Measurements from ENCODE around the gene NAPG.
"Not testable (repeated sequence)": the region's sequence is repeated elsewhere in the genome, so short reads cannot be mapped to it uniquely, and the experiment has no call there.

Gene NAPG

GRCh38 chr18:10525697-10526560, at the start of gene NAPG:
NAPG (plus strand) TSS chr18:10526027; CDS start chr18:10526103, 76 bp downstream.
- DNase-seq (ENCODE audit: low read depth in 2 of 2): peak; percentile 71 to 78

DNA sequence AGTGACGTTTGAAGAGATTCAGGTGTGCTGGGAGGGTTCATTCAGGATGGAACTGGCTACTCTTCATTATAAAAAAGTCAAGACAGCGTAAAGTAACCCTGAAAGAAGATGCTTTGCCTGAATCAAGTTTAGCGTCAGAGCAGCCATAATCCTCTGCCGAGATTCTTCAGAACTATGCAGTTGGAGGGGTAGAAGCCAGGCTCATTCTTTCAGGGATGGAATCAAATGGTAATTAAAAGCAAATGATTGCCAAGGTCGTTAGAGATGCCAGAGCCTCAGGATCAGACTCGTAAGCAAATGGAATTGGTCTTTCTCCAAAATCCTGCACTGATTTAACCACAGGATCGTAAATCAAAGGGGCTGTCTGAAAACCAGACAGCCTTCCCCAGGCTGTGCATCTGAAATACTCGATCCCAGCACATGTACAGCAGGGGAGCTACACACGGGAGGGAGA, 49.5 kb upstream of the NAPG start:
- DNase-seq (ENCODE audit: low read depth in 2 of 2): no peak

GRCh38 chr18:10477121-10477862, 48.5 kb upstream of the NAPG start:
- DNase-seq (ENCODE audit: low read depth in 2 of 2): no peak

GRCh38 chr18:10477863-10478260, 48.0 kb upstream of the NAPG start:
- no peak for DNase-seq (ENCODE audit: low read depth in 2 of 2)

- DNase-seq (ENCODE audit: low read depth in 2 of 2): no peak
Measured at GRCh38 chr18:10481831-10482230, 44.0 kb upstream of the NAPG start.

DNA sequence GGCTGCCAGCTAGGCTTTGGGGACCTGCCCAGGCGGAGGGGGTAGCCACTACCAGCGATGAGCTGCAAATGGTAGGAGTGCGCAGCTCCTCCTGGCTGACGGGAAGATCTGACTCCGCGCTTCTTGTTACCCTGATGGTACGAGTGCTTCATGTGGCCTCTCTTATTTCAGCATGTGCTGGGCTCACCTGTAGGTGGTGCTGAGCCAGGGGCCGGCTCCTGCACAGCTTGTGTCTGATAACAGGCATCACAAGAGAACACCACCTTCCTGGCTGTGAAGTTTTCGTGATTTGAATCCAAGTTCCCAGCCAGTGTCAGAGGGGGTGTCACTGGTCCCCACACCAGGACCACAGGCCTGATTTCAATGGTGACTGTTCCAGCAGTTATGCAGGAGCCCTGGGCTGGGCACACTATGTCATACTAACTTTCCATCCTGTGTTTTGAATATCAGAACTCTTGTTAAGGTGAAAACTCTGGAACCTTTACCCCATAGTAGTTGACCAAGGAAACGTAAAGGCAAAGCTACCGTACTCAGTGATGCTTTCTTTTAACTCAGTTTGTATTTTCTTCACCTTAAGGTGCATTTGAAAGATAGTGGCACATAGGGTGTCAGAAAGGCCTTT, 43.4 kb upstream of the NAPG start:
- no peak for DNase-seq (ENCODE audit: low read depth in 2 of 2)

DNA sequence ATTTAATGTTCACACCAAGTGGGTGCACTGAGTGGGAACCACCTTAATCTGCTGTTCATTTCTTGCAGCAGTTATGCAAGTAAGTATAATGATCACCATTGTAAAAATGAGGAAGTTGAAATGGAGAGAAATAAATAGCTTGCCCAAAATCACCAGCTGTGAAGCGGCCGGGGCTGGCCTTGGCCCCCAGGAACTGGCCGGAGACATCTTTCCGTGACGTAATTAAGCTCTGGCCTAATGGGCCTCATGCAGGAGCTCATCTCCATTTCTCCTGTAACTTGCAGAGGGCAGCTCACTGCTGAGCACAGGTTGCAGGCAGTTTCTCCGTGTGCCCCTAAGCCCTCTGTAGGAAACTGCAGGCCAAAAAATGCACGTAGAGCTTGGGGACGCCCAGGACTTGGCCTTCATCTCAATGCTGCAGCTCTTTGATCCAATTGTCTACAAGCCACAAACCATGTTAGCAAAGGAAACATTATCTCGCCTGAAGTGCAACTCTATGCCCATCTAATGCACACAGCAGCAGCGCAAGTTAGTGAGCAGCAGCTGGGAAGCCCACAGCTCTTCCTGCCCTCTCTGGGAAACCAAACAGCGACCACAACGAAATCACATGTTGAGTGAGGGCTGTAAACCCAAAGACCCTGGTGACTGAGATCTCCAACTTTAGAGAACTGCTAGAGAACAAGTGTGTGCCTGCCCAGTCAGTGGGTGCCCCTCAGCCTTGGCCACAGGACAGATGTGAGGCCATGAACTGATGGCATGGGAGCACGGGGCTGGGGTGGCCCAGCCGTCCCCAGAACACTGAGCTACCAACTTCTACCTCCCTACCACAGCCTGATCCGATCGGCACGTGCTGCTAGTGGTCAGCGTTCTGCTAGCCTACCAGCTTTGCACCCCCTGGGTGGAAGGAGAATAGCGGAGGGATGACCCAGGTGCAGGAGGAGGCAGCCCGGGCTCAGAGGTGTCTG, 42.6 kb upstream of the NAPG start:
- DNase-seq (ENCODE audit: low read depth in 2 of 2): no peak

DNA sequence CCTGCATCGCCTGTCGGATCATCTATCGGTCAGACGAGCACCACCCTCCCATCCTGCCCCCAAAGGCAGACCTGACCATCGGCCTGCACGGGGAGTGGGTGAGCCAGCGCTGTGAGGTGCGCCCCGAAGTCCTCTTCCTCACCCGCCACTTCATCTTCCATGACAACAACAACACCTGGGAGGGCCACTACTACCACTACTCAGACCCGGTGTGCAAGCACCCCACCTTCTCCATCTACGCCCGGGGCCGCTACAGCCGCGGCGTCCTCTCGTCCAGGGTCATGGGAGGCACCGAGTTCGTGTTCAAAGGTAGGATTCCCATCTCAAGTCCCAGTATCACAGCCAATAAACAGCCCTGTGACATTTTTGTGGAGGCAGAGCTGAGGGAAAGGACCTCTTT, 40.4 kb upstream of the NAPG start:
- no peak for DNase-seq (ENCODE audit: low read depth in 2 of 2)

- DNase-seq (ENCODE audit: low read depth in 2 of 2): no peak
Measured at GRCh38 chr18:10486362-10486761, 39.5 kb upstream of the NAPG start.

DNA sequence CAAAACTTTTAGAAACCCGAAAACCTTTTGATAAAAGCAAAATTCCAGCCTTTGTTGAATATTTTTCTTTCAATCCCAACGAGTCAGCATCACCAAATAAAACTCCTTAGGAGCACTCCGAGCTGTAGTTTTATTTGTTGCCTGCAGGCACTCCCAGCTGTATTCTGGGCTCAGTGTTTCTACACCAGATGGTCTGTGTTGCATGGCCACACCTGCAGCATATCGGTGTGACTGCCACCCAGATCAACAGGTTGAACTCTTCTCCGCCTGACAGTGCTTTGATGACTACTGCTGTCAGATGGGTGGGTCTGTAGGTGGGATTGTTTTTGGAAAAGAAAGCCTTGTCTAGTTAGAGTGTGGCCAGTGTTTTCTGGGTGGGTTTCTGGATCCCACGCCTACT, 38.7 kb upstream of the NAPG start:
- no peak for DNase-seq (ENCODE audit: low read depth in 2 of 2)

DNA sequence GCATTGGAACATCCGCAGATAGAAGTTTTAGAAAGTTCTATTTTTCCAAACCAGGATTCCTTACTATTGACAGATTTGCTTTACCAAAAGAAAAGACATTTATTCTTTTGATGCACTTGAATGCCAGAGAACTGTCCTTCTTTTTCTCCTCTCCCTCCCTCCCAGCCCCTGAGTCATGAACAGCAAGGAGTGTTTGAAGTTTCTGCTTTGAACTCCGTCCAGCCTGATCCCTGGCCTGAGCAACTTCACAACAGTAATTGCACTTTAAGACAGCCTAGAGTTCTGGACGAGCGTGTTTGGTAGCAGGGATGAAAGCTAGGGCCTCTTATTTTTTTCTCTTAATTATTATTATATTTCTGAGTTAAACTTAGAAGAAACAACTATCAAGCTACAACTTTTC, 37.8 kb upstream of the NAPG start:
- no peak for DNase-seq (ENCODE audit: low read depth in 2 of 2)

GRCh38 chr18:10490401-10491165, 35.2 kb upstream of the NAPG start:
- peak in 1 of 2 donors; percentile 10 for DNase-seq (ENCODE audit: low read depth in 2 of 2)

- no peak for DNase-seq (ENCODE audit: low read depth in 2 of 2)
Measured at GRCh38 chr18:10495936-10496335, 29.9 kb upstream of the NAPG start.

DNA sequence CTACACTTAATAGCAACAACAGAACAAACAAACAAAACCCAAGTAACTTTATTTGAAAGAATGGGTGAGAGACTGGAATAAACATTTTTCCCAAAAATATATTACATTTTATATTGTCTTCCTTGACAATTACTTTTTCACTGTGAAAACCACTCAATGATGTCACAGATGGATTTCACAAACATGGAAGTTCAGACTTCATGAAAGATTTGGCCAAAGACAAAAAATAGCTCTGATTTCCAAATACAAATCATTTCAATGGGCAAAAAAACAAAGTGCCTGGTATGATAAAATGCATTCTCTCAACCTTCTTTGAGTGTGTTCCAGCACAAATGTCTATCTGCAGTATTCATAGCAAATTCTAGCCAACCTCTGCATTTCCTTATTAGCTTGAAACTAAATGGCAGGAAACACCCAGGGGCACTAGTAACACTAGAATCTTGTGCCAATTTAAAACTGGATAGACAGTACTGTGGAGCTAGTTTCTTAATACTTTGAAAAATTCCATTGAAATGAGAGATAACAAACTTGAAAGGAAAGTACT, 28.5 kb upstream of the NAPG start:
- no peak for DNase-seq (ENCODE audit: low read depth in 2 of 2)

DNA sequence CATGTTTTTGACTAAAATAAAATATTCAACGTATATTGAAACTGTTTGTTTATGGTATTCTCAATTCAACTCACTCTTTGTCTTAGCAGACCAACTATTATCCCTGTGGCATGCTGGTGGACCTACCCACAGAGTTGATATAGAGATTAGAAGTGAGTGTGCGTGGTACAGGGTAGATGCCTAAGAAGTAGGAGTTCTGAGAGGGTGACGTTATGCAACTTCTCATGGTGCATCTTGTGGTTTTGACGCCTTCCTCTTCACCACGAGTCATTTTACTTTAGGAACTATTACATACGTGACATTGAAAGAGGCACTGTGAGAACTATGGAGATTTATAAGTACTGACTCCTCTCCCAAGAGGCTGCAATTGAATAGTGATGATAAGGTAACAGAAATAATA, 26.6 kb upstream of the NAPG start:
- no peak for DNase-seq (ENCODE audit: low read depth in 2 of 2)

- no peak for DNase-seq (ENCODE audit: low read depth in 2 of 2)
Measured at GRCh38 chr18:10500038-10500437, 25.8 kb upstream of the NAPG start.

DNA sequence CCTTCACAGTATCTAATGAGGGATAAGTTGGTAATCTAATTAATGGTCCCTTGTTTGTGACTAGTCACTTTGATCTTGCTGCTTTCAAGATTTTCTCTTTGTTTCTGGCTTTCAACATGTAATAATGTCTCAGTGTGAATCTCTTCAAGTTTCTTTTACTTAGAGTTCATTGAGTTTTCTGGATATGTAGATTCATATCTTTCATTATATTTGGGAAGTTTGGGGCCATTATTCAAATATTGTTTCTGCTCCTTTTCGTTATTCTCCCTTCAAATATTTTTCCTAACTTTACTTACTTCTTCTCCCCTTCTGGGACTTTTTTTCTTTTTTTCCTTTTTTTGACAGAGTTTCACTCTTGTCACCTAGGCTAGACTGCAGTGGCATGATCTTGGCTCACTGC, 21.1 kb upstream of the NAPG start:
- DNase-seq (ENCODE audit: low read depth in 2 of 2): no peak

- not testable (repeated sequence) for DNase-seq (ENCODE audit: low read depth in 2 of 2)
Measured at GRCh38 chr18:10505892-10506291, 19.9 kb upstream of the NAPG start.

- DNase-seq (ENCODE audit: low read depth in 2 of 2): no peak
Measured at GRCh38 chr18:10508591-10508990, 17.2 kb upstream of the NAPG start.

- no peak for DNase-seq (ENCODE audit: low read depth in 2 of 2)
Measured at GRCh38 chr18:10511236-10511635, 14.6 kb upstream of the NAPG start.

Data from stimulated activated CD8-positive, alpha-beta memory T cell treated with anti-CD3 and anti-CD28 coated beads, Interleukin-7, amount 100 ng/mL, for 1 hour (primary cell).